GM20431 (cell line): Measurements from ENCODE around the gene SH3BGR.

Source experiments
- in situ Hi-C: fragments of 300-500 bp; cut with MseI, MboI; formaldehyde crosslinking; loops from one replicate; pipeline ENCODE4 v1.15.0; 2020; ENCODE audit warnings: low sequenced_read_pairs; ENCODE audit not compliant: unreplicated experiment

The SH3BGR gene

DNA sequence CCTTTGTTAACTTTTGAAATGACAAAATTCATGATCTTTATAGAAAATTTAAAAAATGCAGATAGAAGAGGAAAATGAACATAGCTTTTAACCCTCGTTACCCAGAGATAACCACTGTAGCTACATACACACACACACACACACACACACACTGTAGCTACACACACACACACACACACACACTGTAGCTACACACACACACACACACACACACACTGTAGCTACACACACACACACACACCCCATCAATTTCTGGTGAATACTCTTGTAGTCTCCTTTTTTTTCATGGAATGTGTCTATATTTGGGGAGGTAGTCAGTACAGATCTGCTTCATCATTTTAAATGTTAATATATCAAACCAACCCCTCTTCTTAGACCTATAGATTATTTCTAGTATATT lies 58.5 kb downstream of the SH3BGR start:
- in situ Hi-C loops = loop anchor here (10.0 kb wide), 1 partner anchor 215 kb away; no protein-coding TSS in a partner anchor

DNA sequence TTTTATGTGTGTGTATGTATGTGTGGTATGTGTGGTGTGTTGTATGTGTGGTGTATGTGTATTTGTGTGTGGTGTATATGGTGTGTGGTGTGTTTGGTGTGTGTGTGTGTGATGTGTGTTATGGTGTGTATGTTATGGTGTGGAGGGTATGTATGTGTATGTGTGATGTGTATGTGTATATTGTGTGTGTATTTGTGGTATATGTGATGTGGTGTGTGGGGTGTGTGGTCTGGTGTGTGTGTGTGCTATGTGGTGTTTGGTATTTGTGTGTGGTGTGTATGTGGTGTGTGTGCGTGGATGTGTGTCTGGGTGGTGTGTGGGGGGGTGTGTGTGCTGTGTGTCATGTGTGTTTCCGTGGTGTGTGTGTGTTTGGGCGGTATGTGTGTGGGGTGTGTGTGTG lies 59.3 kb downstream of the SH3BGR start:
- in situ Hi-C loops = loop anchor here (10.0 kb wide), 1 partner anchor 214 kb away; no protein-coding TSS in a partner anchor

DNA sequence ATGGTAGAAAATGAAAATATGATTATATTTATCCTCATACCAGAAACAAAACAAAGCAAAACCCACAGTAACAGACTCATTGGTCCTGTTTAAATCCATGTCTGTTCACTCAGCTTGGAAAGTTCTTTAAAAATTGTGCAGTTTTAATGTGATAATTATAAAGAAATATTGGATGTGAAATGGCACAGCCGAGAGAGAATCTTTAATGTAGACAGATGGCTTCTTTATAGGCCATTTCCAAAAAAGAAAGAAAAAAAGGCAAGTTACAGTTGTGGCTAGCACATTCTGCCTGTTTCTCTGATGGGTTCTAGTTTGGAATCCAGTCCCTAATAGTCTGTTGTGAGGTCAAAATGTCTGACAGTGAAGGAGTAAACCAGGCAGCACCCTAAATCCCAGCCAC lies 62.0 kb downstream of the SH3BGR start:
- in situ Hi-C loops = loop anchor here (10.0 kb wide), 1 partner anchor 211 kb away; no protein-coding TSS in a partner anchor

DNA sequence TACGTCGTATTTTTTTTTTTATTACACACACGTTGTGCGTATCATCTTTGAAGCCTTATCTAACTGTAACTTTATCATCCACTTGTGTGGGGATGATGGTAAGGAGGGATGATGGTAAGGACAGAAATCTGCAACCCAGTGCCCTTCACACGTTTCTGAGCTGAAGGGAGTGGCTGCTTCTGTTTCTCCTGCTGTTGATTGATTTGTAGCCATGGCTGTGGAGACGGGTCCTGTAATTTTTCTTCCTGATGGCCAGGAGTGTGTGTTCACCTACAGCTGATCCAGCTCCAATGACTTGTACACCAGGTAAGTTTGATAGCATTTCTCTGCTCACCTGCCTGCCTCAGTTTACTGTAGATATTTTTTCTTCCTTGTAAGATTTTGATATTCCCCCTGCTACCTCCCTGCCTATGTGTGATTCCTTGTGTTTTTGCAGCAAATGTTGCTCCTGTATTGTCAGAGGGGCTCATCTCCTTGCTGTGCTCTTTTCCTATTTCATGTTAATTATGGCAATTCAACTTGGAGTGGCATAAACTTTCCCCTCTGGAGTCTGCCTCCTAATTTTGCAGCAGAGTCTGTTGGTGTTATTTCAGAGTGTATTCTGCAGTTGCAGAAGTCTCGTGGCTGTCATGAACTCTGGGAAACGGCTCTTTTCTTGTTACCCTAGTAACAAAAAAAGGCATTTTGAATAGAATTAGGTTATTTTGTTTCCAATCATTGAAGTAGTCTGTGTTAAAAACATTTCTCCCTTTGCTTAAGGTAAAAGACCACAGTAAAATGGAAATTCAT lies 64.1 kb downstream of the SH3BGR start:
- in situ Hi-C loops = loop anchor here (10.0 kb wide), 1 partner anchor 209 kb away; no protein-coding TSS in a partner anchor

DNA sequence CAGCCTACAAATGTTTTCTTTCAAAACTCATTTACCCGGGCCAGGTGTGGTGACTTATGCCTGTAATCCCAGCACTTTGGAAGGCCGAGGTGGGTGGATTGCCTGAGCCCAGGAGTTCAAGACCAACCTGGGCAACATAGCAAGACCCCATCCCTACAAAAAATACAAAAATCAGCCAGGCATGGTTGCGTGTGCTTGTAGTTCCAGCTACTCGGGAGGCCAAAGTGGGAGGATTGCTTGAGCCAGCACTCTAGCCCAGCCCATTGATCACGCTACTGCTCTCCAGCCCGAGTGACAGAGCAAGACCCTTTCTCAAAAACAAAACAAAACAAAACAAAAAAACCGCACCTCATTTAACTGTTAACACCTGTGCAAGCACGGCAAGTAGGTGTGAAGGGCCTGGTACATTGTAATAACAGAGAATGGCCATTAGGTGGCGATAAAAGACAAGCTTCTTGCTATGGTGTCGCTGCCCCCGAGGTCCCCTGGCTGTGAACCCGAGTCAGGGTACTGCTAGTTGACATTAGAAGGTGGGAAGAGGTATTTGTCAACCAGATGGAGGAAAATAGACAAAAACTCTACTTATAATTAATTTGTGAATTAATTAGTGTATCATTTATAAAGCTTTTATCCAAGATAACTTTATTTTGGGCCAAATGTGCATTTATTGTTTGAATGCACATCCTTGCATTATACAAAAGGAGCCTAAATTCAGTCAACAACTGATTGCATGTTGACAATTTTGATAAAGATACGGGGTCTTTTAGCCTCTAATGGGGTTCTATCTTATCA lies 66.5 kb downstream of the SH3BGR start:
- in situ Hi-C loops = loop anchor here (10.0 kb wide), 1 partner anchor 207 kb away; no protein-coding TSS in a partner anchor

DNA sequence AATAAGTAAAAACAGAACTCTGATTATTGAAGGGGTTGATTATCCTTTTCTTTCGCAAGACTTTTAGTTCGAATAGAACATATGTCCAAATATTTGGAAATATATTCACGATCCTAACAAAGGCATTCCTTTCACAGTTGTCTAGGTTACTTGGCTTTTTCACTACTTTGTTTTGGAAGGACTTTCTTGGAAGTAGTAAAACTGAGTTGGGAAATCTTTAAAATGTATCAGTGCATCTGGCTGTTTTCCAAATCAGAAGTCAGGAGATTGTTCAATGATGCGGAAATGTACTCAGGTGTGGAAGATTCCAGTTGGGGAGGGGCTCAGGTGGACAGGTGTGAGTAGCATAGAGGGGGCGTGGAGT lies 67.1 kb downstream of the SH3BGR start:
- in situ Hi-C loops = loop anchor here (10.0 kb wide), 1 partner anchor 206 kb away; no protein-coding TSS in a partner anchor

DNA sequence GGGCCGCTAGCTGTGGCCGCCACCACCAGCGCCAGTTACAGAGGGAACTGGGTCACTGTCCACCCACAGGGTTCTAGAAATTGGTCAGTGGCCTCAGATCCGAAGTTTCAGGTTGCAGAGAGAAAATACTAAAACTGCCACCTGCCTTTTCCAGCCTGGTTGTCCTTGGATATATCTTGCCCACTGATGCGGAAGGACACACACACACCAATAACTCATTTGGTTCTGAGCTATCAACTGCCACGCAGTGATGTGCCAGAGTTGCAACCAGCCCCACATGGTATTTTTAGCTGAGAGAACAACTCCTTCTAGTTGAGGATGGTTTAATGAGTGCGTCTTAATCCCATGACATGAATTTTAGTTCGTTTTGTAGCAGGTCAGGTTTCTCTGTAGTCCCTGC lies 68.1 kb downstream of the SH3BGR start:
- in situ Hi-C loops = loop anchor here (10.0 kb wide), 1 partner anchor 205 kb away; no protein-coding TSS in a partner anchor

DNA sequence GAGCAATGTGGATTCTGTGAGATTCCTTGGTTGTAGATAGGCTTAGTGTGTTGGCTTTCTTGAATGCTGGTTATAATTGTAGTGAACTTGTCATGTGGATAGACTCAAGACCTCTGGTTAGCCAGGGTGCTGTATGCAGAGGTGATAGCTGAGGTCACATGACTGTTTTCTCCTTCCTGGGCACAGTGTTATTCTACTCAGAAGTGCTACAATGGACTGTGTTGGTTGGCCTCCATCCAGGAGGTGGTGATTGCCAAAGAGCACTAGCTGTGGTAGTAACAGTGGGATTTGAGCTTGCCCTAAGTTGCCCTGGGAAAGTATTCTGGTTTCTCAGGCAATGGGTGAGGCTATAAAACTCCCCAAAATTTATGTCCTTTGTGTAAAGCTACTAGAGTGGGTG lies 71.6 kb downstream of the SH3BGR start:
- in situ Hi-C loops = no loop called here

DNA sequence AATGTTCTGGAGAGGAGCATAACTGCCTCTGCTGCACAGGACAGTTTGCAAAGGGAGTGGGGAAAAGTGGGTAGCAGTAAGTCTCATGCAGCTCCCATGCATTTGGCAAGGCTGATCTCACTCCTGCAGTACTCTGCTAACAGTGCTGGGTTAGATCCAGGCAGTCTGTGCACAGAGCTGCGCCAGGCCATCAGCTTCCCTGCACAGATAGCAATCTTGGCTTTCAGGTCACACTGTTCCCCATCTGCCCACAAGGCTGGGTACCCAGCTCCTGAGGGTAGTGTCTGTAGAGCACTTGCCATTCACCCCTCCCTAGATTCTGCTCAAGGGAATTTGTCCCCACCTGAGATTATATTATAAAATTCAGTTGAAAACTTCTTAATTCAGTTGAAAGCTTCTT lies 72.1 kb downstream of the SH3BGR start:
- in situ Hi-C loops = no loop called here

DNA sequence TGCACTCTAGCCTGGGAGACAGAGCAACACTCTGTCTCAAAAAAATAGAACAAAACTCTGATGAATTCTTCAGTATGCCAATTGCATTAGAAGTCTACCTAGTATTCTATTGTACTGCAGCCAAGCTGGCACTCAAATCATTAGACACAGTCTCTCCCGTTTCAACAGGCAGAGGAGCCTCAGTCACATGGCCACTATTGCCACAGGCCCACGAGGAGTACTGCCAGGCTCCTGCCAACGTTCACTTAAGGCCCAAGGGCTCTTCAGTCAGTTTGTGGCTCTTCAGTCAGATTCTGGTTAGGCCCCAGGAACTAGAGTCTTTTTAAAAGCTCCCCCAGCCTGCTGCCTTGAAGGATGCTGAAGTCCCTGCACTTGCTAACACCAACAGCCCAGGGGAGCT lies 73.4 kb downstream of the SH3BGR start:
- in situ Hi-C loops = no loop called here

DNA sequence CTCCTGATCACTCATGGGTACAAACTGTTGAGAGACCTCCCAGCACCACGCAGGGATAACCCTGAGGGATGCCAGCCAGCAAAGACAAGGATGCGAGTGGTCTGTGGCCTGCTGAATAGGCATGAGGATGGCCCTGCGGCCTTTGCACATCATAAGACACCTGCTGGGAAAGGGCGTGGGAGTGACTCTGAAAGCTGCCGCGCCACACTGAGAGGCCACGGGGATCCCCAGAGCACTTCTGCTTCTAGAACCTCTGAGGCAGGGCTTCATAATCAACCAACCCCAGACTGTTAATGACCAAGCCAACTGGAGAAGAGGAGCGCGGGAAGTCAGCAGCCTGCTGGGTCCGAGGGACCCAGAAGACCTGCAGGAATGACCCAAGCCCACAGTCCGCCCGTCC lies 73.8 kb downstream of the SH3BGR start:
- in situ Hi-C loops = no loop called here

DNA sequence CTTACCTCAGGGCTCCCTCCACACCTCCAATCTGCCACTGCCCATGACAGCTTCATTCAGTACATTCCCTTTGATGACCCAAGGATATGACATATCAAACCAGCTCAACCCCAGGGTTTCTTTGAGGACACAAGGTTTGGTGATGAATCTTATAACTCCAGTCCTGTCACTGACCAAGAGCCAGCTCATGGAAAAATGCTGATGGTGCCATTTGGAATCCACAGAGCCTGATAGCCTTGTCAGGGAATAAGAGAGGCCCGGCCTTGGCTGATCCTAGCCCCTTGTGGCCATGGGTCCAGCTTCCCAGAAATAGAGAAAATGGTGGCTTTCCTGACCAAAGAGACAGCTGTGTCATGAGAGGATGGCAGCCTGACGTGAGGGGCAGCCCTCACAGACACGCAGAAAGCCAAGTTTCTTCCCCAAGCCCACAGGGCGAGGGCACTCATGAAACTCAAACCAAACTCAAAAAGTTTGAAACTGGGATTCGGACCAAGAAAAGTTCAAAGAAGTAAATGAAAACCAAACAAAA lies 75.4 kb downstream of the SH3BGR start:
- in situ Hi-C loops = no loop called here

DNA sequence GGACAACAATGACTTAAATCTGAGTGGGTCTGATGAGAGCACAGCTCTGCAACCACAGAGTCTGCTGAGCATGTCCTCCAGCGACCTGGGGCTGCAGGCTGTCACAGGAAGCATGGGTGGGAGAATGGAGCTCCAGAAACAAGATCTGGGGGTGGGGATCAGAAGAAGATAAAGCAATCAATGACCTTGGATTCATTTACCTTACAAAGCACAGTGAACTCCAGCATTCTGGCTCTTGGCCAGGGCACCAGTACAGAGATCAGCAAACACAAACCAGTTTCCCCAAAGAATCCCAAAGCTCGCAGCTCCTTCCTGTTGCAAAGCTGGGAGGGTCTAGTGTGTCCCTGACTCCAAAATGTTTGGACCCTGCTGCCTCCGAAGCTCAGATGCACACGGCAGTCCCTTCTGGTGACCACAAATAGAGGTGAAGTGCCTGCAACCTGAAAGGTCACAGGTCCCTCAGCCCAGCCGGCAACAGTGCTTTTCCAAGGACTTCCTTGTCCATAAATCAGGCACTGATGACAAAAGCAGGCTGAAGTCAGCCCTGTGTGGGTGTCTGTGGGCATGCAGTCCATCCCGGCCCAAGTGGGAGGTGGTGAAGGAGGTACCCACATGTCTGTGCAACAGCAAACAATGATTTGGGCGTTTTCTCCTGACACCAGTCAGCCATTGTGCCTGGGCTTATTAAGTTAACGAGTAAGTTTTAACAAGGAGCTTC lies 76.1 kb downstream of the SH3BGR start:
- in situ Hi-C loops = no loop called here

DNA sequence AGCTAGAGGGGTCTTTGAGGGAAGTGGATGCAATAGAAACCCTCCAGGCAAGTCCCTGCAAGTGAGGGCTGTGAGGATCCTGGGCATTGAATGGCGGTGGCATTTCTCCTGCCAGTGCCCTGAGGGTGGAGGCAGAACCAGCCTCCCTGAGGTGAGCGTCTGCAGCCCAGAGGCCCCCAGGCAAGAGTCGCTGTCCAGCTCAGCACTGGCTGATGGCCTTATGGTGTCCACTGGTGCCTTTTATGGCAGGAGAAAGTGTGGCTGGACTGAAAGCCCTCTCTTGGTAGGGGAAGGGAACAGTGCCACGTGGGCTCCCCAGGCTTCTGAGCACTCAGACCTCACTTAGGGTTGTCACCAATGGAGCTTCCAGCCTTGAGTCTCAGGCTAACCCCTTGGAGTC lies 77.3 kb downstream of the SH3BGR start:
- in situ Hi-C loops = no loop called here

DNA sequence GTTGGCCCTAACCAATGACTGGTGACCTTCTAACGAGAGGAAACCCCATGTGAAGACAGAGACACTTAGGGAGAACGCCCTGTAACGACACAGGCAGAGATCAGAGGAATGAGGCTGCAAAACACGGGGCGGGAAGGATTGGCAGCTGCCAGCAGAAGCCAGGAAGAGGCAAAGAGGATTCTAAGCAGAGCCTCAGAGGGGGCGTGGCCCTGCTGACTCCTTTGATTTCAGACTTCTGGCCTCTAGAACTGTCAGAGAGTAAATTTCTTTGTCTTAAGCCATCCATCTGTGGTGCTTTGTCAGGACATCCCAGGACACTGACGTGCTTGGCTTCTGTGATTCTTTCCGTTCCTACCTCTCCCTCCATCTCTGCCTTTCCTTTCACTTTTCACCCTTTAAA lies 79.3 kb downstream of the SH3BGR start:
- in situ Hi-C loops = no loop called here

DNA sequence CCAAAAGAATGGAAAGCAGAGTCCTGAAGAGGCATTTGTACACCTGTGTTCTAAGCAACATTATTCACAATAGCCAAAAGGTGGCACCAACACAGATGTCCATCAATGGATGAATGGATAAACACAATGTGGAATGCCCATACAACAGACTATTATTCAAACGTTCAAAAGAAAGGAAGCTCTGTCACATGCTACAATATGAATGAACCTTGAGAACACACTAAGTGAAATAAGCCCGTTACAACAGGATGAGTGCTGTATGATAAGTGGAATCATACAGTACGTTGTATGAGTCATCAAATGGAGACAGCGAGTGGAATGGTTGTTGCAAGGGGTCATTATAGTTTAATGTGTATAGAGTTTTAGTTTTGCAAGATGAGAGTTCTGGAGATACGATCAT lies 80.1 kb downstream of the SH3BGR start:
- in situ Hi-C loops = no loop called here

DNA sequence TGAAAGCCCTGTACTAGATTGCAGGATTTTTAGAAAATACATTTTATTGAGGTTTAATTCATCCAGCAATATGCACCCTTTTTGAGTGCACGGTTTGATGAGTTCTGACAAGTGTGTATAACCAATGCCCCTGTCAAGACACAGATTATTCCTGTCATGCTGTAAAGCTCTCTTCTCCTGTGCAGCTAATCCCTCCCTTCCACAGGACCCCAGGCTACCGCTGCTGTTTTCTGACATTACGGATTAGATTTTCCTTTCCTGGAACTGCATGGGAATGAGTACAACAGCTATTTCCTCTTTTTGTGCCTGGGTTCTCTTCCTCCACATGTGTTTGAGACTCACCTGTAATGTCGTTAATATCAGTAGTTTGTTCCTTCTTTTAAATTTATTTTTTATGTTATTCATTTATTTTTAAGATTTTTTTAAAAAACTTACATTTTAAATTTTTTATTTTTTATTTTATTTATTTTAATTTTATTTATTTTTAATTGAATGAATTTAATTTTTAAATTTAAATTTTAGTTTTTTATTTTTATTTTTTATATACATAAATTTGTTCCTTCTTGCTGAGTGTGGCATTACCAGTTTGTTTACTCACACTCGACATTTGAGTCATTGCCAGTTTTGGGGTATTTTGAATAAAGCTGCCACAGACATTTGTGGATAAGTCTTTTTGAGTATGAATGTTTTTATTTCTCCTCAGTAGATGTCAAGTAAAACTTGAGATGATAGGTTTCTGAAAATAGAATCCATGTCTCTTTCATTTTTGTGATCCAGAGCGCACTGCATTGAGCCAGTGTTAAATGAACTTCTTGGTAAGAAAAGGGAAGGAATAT lies 82.0 kb downstream of the SH3BGR start:
- in situ Hi-C loops = no loop called here

DNA sequence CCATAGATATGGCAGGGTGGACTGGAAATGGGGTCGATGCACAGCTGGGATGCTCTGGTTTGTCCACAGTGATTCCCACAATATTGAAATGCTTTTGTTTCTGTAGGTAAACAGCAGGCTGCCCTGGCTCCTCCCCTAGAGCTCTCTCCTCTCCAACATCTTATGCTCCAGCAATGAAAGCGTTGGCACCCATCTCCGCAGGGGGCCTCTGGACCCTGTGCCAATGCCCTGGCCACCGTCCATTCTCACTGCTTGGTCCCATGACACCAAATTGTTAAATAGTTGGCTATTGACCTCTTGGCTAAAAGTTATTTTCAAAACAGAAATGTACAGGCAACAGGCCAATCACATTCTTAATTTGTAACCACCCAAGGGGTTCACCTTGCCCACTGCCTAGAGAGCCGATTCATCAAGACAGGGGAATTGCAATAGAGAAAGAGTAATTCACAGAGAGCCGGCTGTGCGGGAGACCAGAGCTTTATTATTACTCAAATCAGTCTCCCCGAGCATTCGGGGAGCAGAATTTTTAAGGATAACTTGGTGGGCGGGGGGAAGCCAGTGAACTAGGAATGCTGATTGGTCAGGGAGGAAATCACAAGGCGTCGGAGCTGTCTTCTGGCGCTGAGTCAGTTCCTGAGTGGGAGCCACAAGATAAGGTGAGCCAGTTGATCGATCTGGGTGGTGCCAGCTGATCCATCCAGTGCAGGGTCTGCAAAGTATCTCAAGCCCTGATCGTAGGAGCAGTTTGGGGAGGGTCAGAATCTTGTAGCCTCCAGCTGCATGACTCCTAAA lies 84.1 kb downstream of the SH3BGR start:
- in situ Hi-C loops = no loop called here

DNA sequence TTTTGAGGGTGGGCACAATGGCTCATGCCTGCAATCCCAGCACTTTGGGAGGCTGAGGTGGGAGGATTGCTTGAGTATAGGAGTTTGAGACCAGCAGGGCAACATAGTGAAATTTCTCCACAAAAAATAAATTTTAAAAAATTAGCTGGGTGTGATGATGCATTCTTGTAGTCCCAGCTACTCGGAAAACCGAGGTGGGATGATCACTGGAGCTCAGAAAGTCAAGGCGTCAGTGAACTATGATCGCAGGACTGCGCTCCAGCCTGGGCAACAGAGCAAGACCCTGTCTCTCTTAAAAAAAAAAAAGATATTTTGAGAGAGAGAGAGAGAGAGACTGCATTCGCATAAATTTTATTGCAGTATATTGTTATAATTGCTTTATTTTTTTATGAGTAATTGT lies 85.1 kb downstream of the SH3BGR start:
- in situ Hi-C loops = no loop called here
